GM12878 (cell line): Measurements from ENCODE around the gene RALGPS1.

ENCODE experiments used
- EZH2 ChIP-seq: IDR thresholded peaks from 2 replicates; pipeline ENCODE4 v1.6.1; 2012; ENCODE audit warnings: low read depth, mild to moderate bottlenecking, control low read depth, inconsistent platforms, low read length, borderline replicate concordance; ENCODE audit not compliant: control insufficient read depth
- HDGF ChIP-seq: fragments of 450-650 bp; IDR thresholded peaks from 2 replicates; pipeline ENCODE4 v1.6.1; 2016; ENCODE audit warnings: antibody characterized with exemption
- MXI1 ChIP-seq: fragments of 150-350 bp; IDR thresholded peaks from 2 replicates; pipeline ENCODE4 v1.6.1; 2011; ENCODE audit warnings: low read depth, mild to moderate bottlenecking, inconsistent platforms, low read length, improper control_type of control experiment
- RBBP5 ChIP-seq: fragments of 200-600 bp; sonication (generic); conservative IDR thresholded peaks from 2 replicates; pipeline ENCODE4 v1.6.1; 2016
- TBL1XR1 ChIP-seq: IDR thresholded peaks from 2 replicates; pipeline ENCODE4 v1.6.1; 2012; ENCODE audit warnings: low read depth, low read length, improper control_type of control experiment
- TF ChIP-seq, protein P1 (sequence below), 3 experiments: IDR thresholded peaks in 2 of 3; conservative IDR thresholded peaks in 1 of 3; 2 replicates each; pipeline ENCODE4 v1.5.1; 2011; ENCODE audit warnings: low read depth in 3 of 3, low read length in 3 of 3, mild to moderate bottlenecking in 3 of 3, control low read depth in 2 of 3, moderate library complexity in 2 of 3, inconsistent platforms in 1 of 3, mixed read lengths in 1 of 3; ENCODE audit not compliant: control insufficient read depth in 2 of 3, insufficient read depth in 1 of 3; ENCODE audit errors: extremely low read depth in 1 of 3
- TF ChIP-seq, protein P2 (sequence below): IDR thresholded peaks from 2 replicates; pipeline ENCODE4 v1.6.1; 2012; ENCODE audit warnings: mild to moderate bottlenecking, low read depth, low read length

DNA sequence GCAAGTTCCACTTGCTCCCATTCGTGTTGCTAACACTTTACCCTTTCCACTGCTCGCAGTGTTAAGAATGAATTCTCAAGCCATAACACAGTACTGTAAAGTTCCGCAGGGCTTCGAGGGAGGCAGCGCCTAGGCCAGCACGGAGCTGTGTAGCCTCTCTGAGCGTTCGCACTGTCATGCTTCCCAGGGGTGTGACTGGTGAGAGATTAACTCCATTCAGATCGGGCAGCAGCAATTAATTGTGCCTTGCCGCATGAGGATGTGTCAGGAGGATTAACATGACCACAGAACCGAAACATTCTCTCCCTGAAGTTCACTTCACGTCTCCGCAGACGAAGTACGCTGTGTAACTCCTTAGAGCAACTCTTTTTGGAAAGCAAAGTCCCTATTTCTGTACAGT is 30.9 kb upstream of the RALGPS1 start:
- no peak for TF ChIP-seq EZH2
- TF ChIP-seq MXI1, result no peak
- TF ChIP-seq, protein P1, sequence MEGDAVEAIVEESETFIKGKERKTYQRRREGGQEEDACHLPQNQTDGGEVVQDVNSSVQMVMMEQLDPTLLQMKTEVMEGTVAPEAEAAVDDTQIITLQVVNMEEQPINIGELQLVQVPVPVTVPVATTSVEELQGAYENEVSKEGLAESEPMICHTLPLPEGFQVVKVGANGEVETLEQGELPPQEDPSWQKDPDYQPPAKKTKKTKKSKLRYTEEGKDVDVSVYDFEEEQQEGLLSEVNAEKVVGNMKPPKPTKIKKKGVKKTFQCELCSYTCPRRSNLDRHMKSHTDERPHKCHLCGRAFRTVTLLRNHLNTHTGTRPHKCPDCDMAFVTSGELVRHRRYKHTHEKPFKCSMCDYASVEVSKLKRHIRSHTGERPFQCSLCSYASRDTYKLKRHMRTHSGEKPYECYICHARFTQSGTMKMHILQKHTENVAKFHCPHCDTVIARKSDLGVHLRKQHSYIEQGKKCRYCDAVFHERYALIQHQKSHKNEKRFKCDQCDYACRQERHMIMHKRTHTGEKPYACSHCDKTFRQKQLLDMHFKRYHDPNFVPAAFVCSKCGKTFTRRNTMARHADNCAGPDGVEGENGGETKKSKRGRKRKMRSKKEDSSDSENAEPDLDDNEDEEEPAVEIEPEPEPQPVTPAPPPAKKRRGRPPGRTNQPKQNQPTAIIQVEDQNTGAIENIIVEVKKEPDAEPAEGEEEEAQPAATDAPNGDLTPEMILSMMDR (IDR thresholded peaks at IDR 0.05 in 2 of 3, conservative IDR thresholded peaks at IDR 0.05 in 1 of 3; ENCODE audit: control insufficient read depth in 2 of 3, extremely low read depth in 1 of 3, insufficient read depth in 1 of 3, low read depth in 3 of 3, low read length in 3 of 3), result no peak
- no peak for TF ChIP-seq RBBP5
- no peak for TF ChIP-seq TBL1XR1
- TF ChIP-seq, protein P2, sequence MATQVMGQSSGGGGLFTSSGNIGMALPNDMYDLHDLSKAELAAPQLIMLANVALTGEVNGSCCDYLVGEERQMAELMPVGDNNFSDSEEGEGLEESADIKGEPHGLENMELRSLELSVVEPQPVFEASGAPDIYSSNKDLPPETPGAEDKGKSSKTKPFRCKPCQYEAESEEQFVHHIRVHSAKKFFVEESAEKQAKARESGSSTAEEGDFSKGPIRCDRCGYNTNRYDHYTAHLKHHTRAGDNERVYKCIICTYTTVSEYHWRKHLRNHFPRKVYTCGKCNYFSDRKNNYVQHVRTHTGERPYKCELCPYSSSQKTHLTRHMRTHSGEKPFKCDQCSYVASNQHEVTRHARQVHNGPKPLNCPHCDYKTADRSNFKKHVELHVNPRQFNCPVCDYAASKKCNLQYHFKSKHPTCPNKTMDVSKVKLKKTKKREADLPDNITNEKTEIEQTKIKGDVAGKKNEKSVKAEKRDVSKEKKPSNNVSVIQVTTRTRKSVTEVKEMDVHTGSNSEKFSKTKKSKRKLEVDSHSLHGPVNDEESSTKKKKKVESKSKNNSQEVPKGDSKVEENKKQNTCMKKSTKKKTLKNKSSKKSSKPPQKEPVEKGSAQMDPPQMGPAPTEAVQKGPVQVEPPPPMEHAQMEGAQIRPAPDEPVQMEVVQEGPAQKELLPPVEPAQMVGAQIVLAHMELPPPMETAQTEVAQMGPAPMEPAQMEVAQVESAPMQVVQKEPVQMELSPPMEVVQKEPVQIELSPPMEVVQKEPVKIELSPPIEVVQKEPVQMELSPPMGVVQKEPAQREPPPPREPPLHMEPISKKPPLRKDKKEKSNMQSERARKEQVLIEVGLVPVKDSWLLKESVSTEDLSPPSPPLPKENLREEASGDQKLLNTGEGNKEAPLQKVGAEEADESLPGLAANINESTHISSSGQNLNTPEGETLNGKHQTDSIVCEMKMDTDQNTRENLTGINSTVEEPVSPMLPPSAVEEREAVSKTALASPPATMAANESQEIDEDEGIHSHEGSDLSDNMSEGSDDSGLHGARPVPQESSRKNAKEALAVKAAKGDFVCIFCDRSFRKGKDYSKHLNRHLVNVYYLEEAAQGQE, result no peak
- TF ChIP-seq HDGF, result no peak
